NCI-H69 (cell line): ENCODE measurements around the gene STAT1.

Source experiments
- DNase-seq: peaks from one replicate; lab custom pipeline; 2025; lab: John Stamatoyannopoulos, UW

Gene STAT1

GRCh38 chr2:191013932-191014652, at the start of gene STAT1:
Gene STAT1, minus strand, starts transcription at chr2:191014171. Its CDS starts 4,168 bp downstream, at chr2:191010003.
- peak; percentile 90 for DNase-seq

GRCh38 chr2:191063584-191063983, 49.6 kb upstream of the STAT1 start:
- DNase-seq, result no peak

GRCh38 chr2:191061381-191061980, 47.5 kb upstream of the STAT1 start:
- peak; percentile 8 for DNase-seq

GRCh38 chr2:191059308-191059707, 45.3 kb upstream of the STAT1 start:
- no peak for DNase-seq

- DNase-seq, result no peak
Measured at GRCh38 chr2:191056228-191056627, 42.3 kb upstream of the STAT1 start.

GRCh38 chr2:191053256-191053655, 39.3 kb upstream of the STAT1 start:
- DNase-seq, result no peak

- DNase-seq, result peak; percentile 55
Measured at GRCh38 chr2:191051825-191052778, 38.1 kb upstream of the STAT1 start.

- no peak for DNase-seq
Measured at GRCh38 chr2:191051177-191051576, 37.2 kb upstream of the STAT1 start.

GRCh38 chr2:191050640-191050987, 36.6 kb upstream of the STAT1 start:
- DNase-seq, result no peak

GRCh38 chr2:191049728-191050639, 36.0 kb upstream of the STAT1 start:
- peak; percentile 89 for DNase-seq

- DNase-seq, result no peak
Measured at GRCh38 chr2:191048073-191048472, 34.1 kb upstream of the STAT1 start.

- no peak for DNase-seq
Measured at GRCh38 chr2:191045141-191045540, 31.2 kb upstream of the STAT1 start.

GRCh38 chr2:191043438-191043837, 29.5 kb upstream of the STAT1 start:
- no peak for DNase-seq

GRCh38 chr2:191041418-191042161, 27.6 kb upstream of the STAT1 start:
- peak; percentile 47 for DNase-seq

GRCh38 chr2:191039616-191040015, 25.6 kb upstream of the STAT1 start:
- no peak for DNase-seq

- DNase-seq, result no peak
Measured at GRCh38 chr2:191038741-191039140, 24.8 kb upstream of the STAT1 start.

- no peak for DNase-seq
Measured at GRCh38 chr2:191038241-191038725, 24.3 kb upstream of the STAT1 start.

- DNase-seq, result no peak
Measured at GRCh38 chr2:191037351-191037750, 23.4 kb upstream of the STAT1 start.

GRCh38 chr2:191036363-191036762, 22.4 kb upstream of the STAT1 start:
- no peak for DNase-seq

GRCh38 chr2:191032588-191033429, 18.8 kb upstream of the STAT1 start:
- DNase-seq, result no peak
